ENCODE data around the gene GSS. TPM values are rescaled to one million over a fixed set of nuclear protein-coding genes. Genes with fewer than 3 reads are reported as not detected.

Gene GSS
- total and polyA plus RNA-seq, 2 of the 8 experiments (the other 6 are each of a cell fraction or from before 2014, with no cell fraction given) = 34.6 to 43.2 TPM

DNA sequence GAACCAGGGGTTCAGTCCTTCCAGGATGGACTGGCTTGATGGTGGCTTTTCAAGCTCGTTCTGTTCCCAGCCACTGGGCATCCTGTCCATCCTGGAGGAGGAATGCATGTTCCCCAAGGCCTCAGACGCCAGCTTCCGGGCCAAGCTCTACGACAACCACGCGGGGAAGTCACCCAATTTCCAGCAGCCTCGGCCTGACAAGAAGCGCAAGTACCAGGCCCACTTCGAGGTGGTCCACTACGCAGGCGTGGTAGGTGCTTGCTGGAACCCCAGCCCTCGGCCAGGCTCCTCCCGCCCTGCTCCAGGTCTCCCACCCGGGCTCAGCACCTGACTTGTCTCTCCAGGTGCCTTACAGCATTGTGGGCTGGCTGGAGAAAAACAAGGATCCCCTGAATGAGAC is 34.1 kb upstream of the GSS start:
- H2BK5ac ChIP-seq (ENCODE audit: low read depth, low read length) = no peak overlapping the region
- no peak overlapping the region for H3K4me2 ChIP-seq (ENCODE audit: insufficient read depth in 1 of 2, low read depth in 2 of 2, low read length in 2 of 2)
- no peak overlapping the region for H4K5ac ChIP-seq (ENCODE audit: insufficient read length, low read depth, low read length)
- H3K79me2 ChIP-seq (ENCODE audit: control insufficient read depth in 1 of 2, insufficient read depth in 2 of 2, low read length in 2 of 2) = no peaks in the 10 kb centered on the region
- H3K23ac ChIP-seq (ENCODE audit: insufficient read length) = no peak overlapping the region
- no peak overlapping the region for H2BK12ac ChIP-seq (ENCODE audit: low read depth, low read length)
- no peaks in the 10 kb centered on the region for H3K23me2 ChIP-seq (ENCODE audit: low read depth, low read length)
- no peak overlapping the region for H3K9ac ChIP-seq (replicated peaks in 1 of 4; ENCODE audit: extremely low read depth in 1 of 4, low read depth in 3 of 4, low read length in 3 of 4)
- no peak overlapping the region for H3K56ac ChIP-seq (replicated peaks; ENCODE audit: insufficient read length, low read depth, low read length)
- no peak overlapping the region for H4K91ac ChIP-seq (replicated peaks; ENCODE audit: insufficient read length, low read length)
- no peak overlapping the region for H3K14ac ChIP-seq (ENCODE audit: insufficient read length)
- 92% methylated on average over 14 of the region's 14 CpGs; no CpG with 5 or more reads in 1 of the 2 experiments for WGBS, 2 experiments (ENCODE audit: extremely low coverage in 1 of 2, insufficient coverage in 1 of 2, insufficient read length in 1 of 2, insufficient replicate concordance in 2 of 2, low coverage in 1 of 2, low lambda C conversion rate in 2 of 2, missing lambda C conversion rate in 1 of 2)
- CTCF ChIA-PET (ENCODE audit: partially characterized antibody) = interaction anchor here (0.6 to 2.1 kb wide), 5 partner anchors 10 to 115 kb away, joined by 3 to 8 read pairs (median 3); no protein-coding TSS in a partner anchor
- H4K20me1 ChIP-seq (replicated peaks in 1 of 2; ENCODE audit: control insufficient read depth in 1 of 2, insufficient read depth in 2 of 2, low read length in 2 of 2) = peaks cover 0 to 4% of the 10 kb centered on the region in 2 experiments
- no peak overlapping the region for H2AFZ ChIP-seq (ENCODE audit: low read length)
- no peaks in the 10 kb centered on the region for H3K9me3 ChIP-seq (ENCODE audit: insufficient read depth in 2 of 2, low read depth in 1 of 2, low read length in 1 of 2)
- POLR2A ChIA-PET (ENCODE audit: partially characterized antibody) = interaction anchor here (1.2 to 1.5 kb wide), 3 partner anchors 9 to 34 kb away, joined by 3 to 5 read pairs (median 3); partner anchors contain the start of genes GSS and MYH7B
- H3K4ac ChIP-seq (replicated peaks; ENCODE audit: insufficient read length, low read depth, low read length) = no peak overlapping the region
- FAIRE-seq (no peak), DNase-seq (ENCODE audit: low read depth in 1 of 2, low spot score in 2 of 2) (no peak)
- H3K4me1 ChIP-seq (replicated peaks in 1 of 4; ENCODE audit: control insufficient read depth in 3 of 4, insufficient read depth in 4 of 4, low read length in 3 of 4) = peaks cover 0 to 16% (median 6%) of the 10 kb centered on the region in 4 experiments; a peak in 6 of 7 replicates
- H2BK15ac ChIP-seq (ENCODE audit: low read length) = no peak overlapping the region
- no peak overlapping the region for H3K18ac ChIP-seq (ENCODE audit: extremely low read depth, low read length)
- H4K8ac ChIP-seq (ENCODE audit: extremely low read depth, insufficient read depth, low read length) = no peak overlapping the region
- H3K36me3 ChIP-seq (ENCODE audit: control insufficient read depth in 2 of 4, insufficient read depth in 4 of 4, low read length in 3 of 4) = no peaks in the 10 kb centered on the region
- H3K27ac ChIP-seq (ENCODE audit: low read depth, low read length) = no peak overlapping the region
- no peak overlapping the region for H2BK120ac ChIP-seq (replicated peaks; ENCODE audit: low read depth, low read length)
- H2BK20ac ChIP-seq (ENCODE audit: low read length) = no peak overlapping the region
- H3K4me3 ChIP-seq (ENCODE audit: extremely low read depth in 1 of 4, insufficient read depth in 2 of 4, low read depth in 3 of 4, low read length in 4 of 4) = no peak overlapping the region
- no peaks in the 10 kb centered on the region for H3K79me1 ChIP-seq (ENCODE audit: low read depth, low read length)
- peaks cover 0 to 5% (median 4%) of the 10 kb centered on the region in 4 experiments; a peak in 3 of 7 replicates for H3K27me3 ChIP-seq (replicated peaks in 1 of 4; ENCODE audit: control insufficient read depth in 3 of 4, extremely low read depth in 1 of 4, insufficient read depth in 3 of 4, low read length in 3 of 4)
- no peak overlapping the region for H2AK5ac ChIP-seq (ENCODE audit: low read depth, low read length)
- TF ChIP-seq SP2 (IDR thresholded peaks at IDR 0.05; ENCODE audit: low read length) = no peak
- TF ChIP-seq CTBP2 (IDR thresholded peaks at IDR 0.05; ENCODE audit: borderline replicate concordance, insufficient read depth, insufficient read length, low read length) = no peak
- no peak for TF ChIP-seq ASH2L (IDR thresholded peaks at IDR 0.05; ENCODE audit: low read length)
- TF ChIP-seq, protein P1, sequence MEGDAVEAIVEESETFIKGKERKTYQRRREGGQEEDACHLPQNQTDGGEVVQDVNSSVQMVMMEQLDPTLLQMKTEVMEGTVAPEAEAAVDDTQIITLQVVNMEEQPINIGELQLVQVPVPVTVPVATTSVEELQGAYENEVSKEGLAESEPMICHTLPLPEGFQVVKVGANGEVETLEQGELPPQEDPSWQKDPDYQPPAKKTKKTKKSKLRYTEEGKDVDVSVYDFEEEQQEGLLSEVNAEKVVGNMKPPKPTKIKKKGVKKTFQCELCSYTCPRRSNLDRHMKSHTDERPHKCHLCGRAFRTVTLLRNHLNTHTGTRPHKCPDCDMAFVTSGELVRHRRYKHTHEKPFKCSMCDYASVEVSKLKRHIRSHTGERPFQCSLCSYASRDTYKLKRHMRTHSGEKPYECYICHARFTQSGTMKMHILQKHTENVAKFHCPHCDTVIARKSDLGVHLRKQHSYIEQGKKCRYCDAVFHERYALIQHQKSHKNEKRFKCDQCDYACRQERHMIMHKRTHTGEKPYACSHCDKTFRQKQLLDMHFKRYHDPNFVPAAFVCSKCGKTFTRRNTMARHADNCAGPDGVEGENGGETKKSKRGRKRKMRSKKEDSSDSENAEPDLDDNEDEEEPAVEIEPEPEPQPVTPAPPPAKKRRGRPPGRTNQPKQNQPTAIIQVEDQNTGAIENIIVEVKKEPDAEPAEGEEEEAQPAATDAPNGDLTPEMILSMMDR (IDR thresholded peaks at IDR 0.05; ENCODE audit: control extremely low read depth in 1 of 3, insufficient read depth in 1 of 3, low read depth in 1 of 3, low read length in 3 of 3) = no peak
- TF ChIP-seq, protein P2, sequence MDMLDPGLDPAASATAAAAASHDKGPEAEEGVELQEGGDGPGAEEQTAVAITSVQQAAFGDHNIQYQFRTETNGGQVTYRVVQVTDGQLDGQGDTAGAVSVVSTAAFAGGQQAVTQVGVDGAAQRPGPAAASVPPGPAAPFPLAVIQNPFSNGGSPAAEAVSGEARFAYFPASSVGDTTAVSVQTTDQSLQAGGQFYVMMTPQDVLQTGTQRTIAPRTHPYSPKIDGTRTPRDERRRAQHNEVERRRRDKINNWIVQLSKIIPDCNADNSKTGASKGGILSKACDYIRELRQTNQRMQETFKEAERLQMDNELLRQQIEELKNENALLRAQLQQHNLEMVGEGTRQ (IDR thresholded peaks at IDR 0.05; ENCODE audit: low read length) = no peak
- TF ChIP-seq TEAD4 (IDR thresholded peaks at IDR 0.05; ENCODE audit: low read depth, low read length) = no peak
- TF ChIP-seq CHD2 (IDR thresholded peaks at IDR 0.05; ENCODE audit: low read length) = no peak
- no peak for TF ChIP-seq SIRT6 (IDR thresholded peaks at IDR 0.05; ENCODE audit: low read length)
- no peak for TF ChIP-seq POLR2AphosphoS5 (IDR thresholded peaks at IDR 0.05; ENCODE audit: low read depth, low read length)
- TF ChIP-seq FOSL1 (IDR thresholded peaks at IDR 0.05; ENCODE audit: insufficient read depth, low read depth, low read length) = no peak

All from H1 (cell line).